GM10266 (cell line): ENCODE data around the gene CERK.

Experiments
- DNase-seq: peaks from one replicate; pipeline ENCODE4 v3.0.0; 2012; ENCODE audit errors: extremely low spot score
- CTCF ChIP-seq: IDR thresholded peaks from 2 replicates; pipeline ENCODE4 v1.5.1; 2012; ENCODE audit warnings: mild to moderate bottlenecking, low read depth; ENCODE audit not compliant: control insufficient read depth, insufficient read depth; ENCODE audit errors: missing control alignments

The CERK gene

GRCh38 chr22:46659059-46659790 is 78.8 kb downstream of the CERK start:
- no peak for TF ChIP-seq CTCF
- DNase-seq: no peak

GRCh38 chr22:46657996-46658947 is 79.8 kb downstream of the CERK start:
- no peak for TF ChIP-seq CTCF
- DNase-seq: no peak

GRCh38 chr22:46657655-46657953 is 80.4 kb downstream of the CERK start:
- no peak for DNase-seq
- TF ChIP-seq CTCF: no peak

GRCh38 chr22:46656856-46657654 is 81.0 kb downstream of the CERK start:
- DNase-seq: no peak
- TF ChIP-seq CTCF: no peak

GRCh38 chr22:46655861-46656608 is 82.0 kb downstream of the CERK start:
- TF ChIP-seq CTCF: no peak
- DNase-seq: no peak

GRCh38 chr22:46654927-46655595 is 83.0 kb downstream of the CERK start:
- TF ChIP-seq CTCF: no peak
- DNase-seq: no peak
